ENCODE results near the gene TAF5L.

TAF5L gene

GRCh38 chr1:229655781-229656180, 29.9 kb upstream of the TAF5L start:
- no peak for DNase-seq (ENCODE audit: low read depth)
- in situ Hi-C loops (cut with HindIII; ENCODE audit: low sequenced_read_pairs), result no loop called here
- no peak for TF ChIP-seq CTCF (IDR thresholded peaks at IDR 0.05; ENCODE audit: low read depth, low read length, missing control alignments)
- H3K4me3 ChIP-seq (ENCODE audit: low read depth, low read length), result no peak overlapping the region

GRCh38 chr1:229653420-229653819, 27.5 kb upstream of the TAF5L start:
- no peak for DNase-seq (ENCODE audit: low read depth)
- no peak for TF ChIP-seq CTCF (IDR thresholded peaks at IDR 0.05; ENCODE audit: low read depth, low read length, missing control alignments)
- in situ Hi-C loops (cut with HindIII; ENCODE audit: low sequenced_read_pairs), result no loop called here
- no peak overlapping the region for H3K4me3 ChIP-seq (ENCODE audit: low read depth, low read length)

- in situ Hi-C loops (cut with HindIII; ENCODE audit: low sequenced_read_pairs), result no loop called here
- no peak for DNase-seq (ENCODE audit: low read depth)
- TF ChIP-seq CTCF (IDR thresholded peaks at IDR 0.05; ENCODE audit: low read depth, low read length, missing control alignments), result no peak
Observed at GRCh38 chr1:229651546-229651945, 25.6 kb upstream of the TAF5L start.

GRCh38 chr1:229650045-229650444, 24.1 kb upstream of the TAF5L start:
- in situ Hi-C loops (cut with HindIII; ENCODE audit: low sequenced_read_pairs), result no loop called here
- DNase-seq (ENCODE audit: low read depth), result no peak
- H3K4me3 ChIP-seq (ENCODE audit: low read depth, low read length), result no peak overlapping the region
- TF ChIP-seq CTCF (IDR thresholded peaks at IDR 0.05; ENCODE audit: low read depth, low read length, missing control alignments), result no peak

More at GRCh38 chr1:229651546-229651945, 25.6 kb upstream of the TAF5L start:
- no peak overlapping the region for H3K4me3 ChIP-seq (ENCODE audit: low read depth, low read length)

GRCh38 chr1:229648406-229648805, 22.5 kb upstream of the TAF5L start:
- in situ Hi-C loops (cut with HindIII; ENCODE audit: low sequenced_read_pairs), result no loop called here
- H3K4me3 ChIP-seq (ENCODE audit: low read depth, low read length), result no peak overlapping the region
- DNase-seq (ENCODE audit: low read depth), result no peak
- no peak for TF ChIP-seq CTCF (IDR thresholded peaks at IDR 0.05; ENCODE audit: low read depth, low read length, missing control alignments)

GRCh38 chr1:229645324-229645993, 19.5 kb upstream of the TAF5L start:
- TF ChIP-seq CTCF (IDR thresholded peaks at IDR 0.05; ENCODE audit: low read depth, low read length, missing control alignments), result no peak

More at GRCh38 chr1:229645324-229645993, 19.5 kb upstream of the TAF5L start:
- H3K4me3 ChIP-seq (ENCODE audit: low read depth, low read length), result no peak overlapping the region
- no peak for DNase-seq (ENCODE audit: low read depth)
- in situ Hi-C loops (cut with HindIII; ENCODE audit: low sequenced_read_pairs), result no loop called here
